GM21447 (cell line): ENCODE results near the gene GNG7.
"Not testable (repeated sequence)": the region's sequence is repeated elsewhere in the genome, so short reads cannot be mapped to it uniquely, and the experiment has no call there.

Source experiments
- ATAC-seq: cut with Tn5 transposase; IDR thresholded peaks from one replicate; pipeline ENCODE4 v1.9.1; 2021; ENCODE audit not compliant: unreplicated experiment

The GNG7 gene

GRCh38 chr19:2542341-2543069, 160.0 kb downstream of the GNG7 start:
- ATAC-seq, result no peak

GRCh38 chr19:2540646-2541454, 161.6 kb downstream of the GNG7 start:
- no peak for ATAC-seq

GRCh38 chr19:2540251-2540645, 162.2 kb downstream of the GNG7 start:
- no peak for ATAC-seq

GRCh38 chr19:2538096-2538757, 164.3 kb downstream of the GNG7 start:
- ATAC-seq, result no peak

- not testable (repeated sequence) for ATAC-seq
Observed at GRCh38 chr19:2537584-2537983, 164.9 kb downstream of the GNG7 start.

- no peak for ATAC-seq
Observed at GRCh38 chr19:2536461-2536860, 166.0 kb downstream of the GNG7 start.

GRCh38 chr19:2534423-2535013, 168.0 kb downstream of the GNG7 start:
- ATAC-seq, result no peak

GRCh38 chr19:2533686-2534422, 168.6 kb downstream of the GNG7 start:
- no peak for ATAC-seq

GRCh38 chr19:2533072-2533425, 169.4 kb downstream of the GNG7 start:
- ATAC-seq, result no peak

GRCh38 chr19:2532252-2533071, 170.0 kb downstream of the GNG7 start:
- ATAC-seq, result no peak

- ATAC-seq, result not testable (repeated sequence)
Observed at GRCh38 chr19:2529942-2530341, 172.6 kb downstream of the GNG7 start.

GRCh38 chr19:2529473-2529918, 173.0 kb downstream of the GNG7 start:
- no peak for ATAC-seq

GRCh38 chr19:2528675-2529101, 173.8 kb downstream of the GNG7 start:
- no peak for ATAC-seq

GRCh38 chr19:2527686-2528085, 174.8 kb downstream of the GNG7 start:
- ATAC-seq, result no peak

GRCh38 chr19:2527171-2527570, 175.3 kb downstream of the GNG7 start:
- no peak for ATAC-seq

- no peak for ATAC-seq
Observed at GRCh38 chr19:2524840-2525723, 177.4 kb downstream of the GNG7 start.

- ATAC-seq, result no peak
Observed at GRCh38 chr19:2524361-2524839, 178.1 kb downstream of the GNG7 start.

- no peak for ATAC-seq
Observed at GRCh38 chr19:2523630-2524311, 178.7 kb downstream of the GNG7 start.
